IMR-90 (cell line): ENCODE measurements around the gene TIMM17B. TPM values are rescaled to one million over a fixed set of nuclear protein-coding genes. Genes with fewer than 3 reads are reported as not detected.

Experiments used
- ATAC-seq: fragments of 200-7000 bp; cut with Tn5 transposase; 2 replicates; pipeline ENCODE4 v1.9.1; 2020; ENCODE audit warnings: low read depth, mild to moderate bottlenecking, moderate library complexity
- BruUV-seq: library from RNA; stranded (reverse); fragments of 400-500 nt; replicated peaks from 2 replicates; lab custom pipeline; 2021; lab: Mats Ljungman, UMichigan
- CTCF ChIA-PET: fragments of 300-600 bp; formaldehyde crosslinking; extraction: SDS; loops from one replicate; lab custom pipeline; 2021; ENCODE audit warnings: antibody characterized with exemption; lab: Yijun Ruan, JAX
- POLR2A ChIA-PET: fragments of 300-600 bp; sonication (Branson Sonifier 250); formaldehyde crosslinking; loops from one replicate; lab custom pipeline; 2022; ENCODE audit warnings: antibody characterized with exemption; ENCODE audit not compliant: unreplicated experiment; lab: Charles Lee
- DNase-seq: peaks from one replicate; pipeline ENCODE4 v3.0.0; 2013
- H2AFZ ChIP-seq: replicated peaks from 2 replicates; pipeline ENCODE3; 2013; ENCODE audit warnings: low read length, mild to moderate bottlenecking; ENCODE audit not compliant: poor library complexity
- H2AK5ac ChIP-seq: 2 replicates; pipeline ENCODE4 v1.6.1; 2013; ENCODE audit warnings: low read depth, low read length, inconsistent platforms
- H2AK9ac ChIP-seq: replicated peaks from 2 replicates; pipeline ENCODE3; 2013; ENCODE audit warnings: mild to moderate bottlenecking, low read depth, low read length, moderate library complexity; ENCODE audit not compliant: poor library complexity
- H2BK120ac ChIP-seq: 2 replicates; pipeline ENCODE4 v1.6.1; 2013; ENCODE audit warnings: low read depth, low read length, inconsistent platforms
- H2BK15ac ChIP-seq: 3 replicates; pipeline ENCODE4 v1.6.1; 2013; ENCODE audit warnings: low read depth, low read length, inconsistent platforms
- H2BK20ac ChIP-seq: 2 replicates; pipeline ENCODE4 v1.6.1; 2013; ENCODE audit warnings: low read depth, mild to moderate bottlenecking, inconsistent platforms, low read length, moderate library complexity
- H2BK5ac ChIP-seq: 2 replicates; pipeline ENCODE4 v1.6.1; 2013; ENCODE audit warnings: mild to moderate bottlenecking, low read depth, low read length, inconsistent platforms; ENCODE audit not compliant: poor library complexity, severe bottlenecking
- H3K14ac ChIP-seq: replicated peaks from 2 replicates; pipeline ENCODE4 v1.6.1; 2013; ENCODE audit warnings: low read depth, low read length, inconsistent platforms
- H3K18ac ChIP-seq: 2 replicates; pipeline ENCODE4 v1.6.1; 2013; ENCODE audit warnings: low read depth, low read length, control low read depth
- H3K23ac ChIP-seq: 2 replicates; pipeline ENCODE4 v1.6.1; 2013; ENCODE audit warnings: low read depth, low read length, inconsistent platforms
- H3K27ac ChIP-seq: 2 replicates; pipeline ENCODE4 v1.5.1; 2013; ENCODE audit warnings: mild to moderate bottlenecking, control low read depth, low read length; ENCODE audit not compliant: insufficient read depth
- H3K27me3 ChIP-seq: 2 replicates; pipeline ENCODE4 v1.6.1; 2013; ENCODE audit warnings: low read length; ENCODE audit not compliant: control insufficient read depth, insufficient read depth
- H3K36me3 ChIP-seq: 2 replicates; pipeline ENCODE4 v1.6.1; 2013; ENCODE audit warnings: low read length, mixed read lengths; ENCODE audit not compliant: control insufficient read depth, insufficient read depth
- H3K4ac ChIP-seq: 2 replicates; pipeline ENCODE4 v1.6.1; 2013; ENCODE audit warnings: low read depth, low read length, inconsistent platforms
- H3K4me1 ChIP-seq: 2 replicates; pipeline ENCODE4 v1.6.1; 2013; ENCODE audit warnings: low read length, mixed read lengths; ENCODE audit not compliant: control insufficient read depth, insufficient read depth
- H3K4me2 ChIP-seq: 2 replicates; pipeline ENCODE4 v1.6.1; 2013; ENCODE audit warnings: low read depth, mild to moderate bottlenecking, control low read depth, low read length, moderate library complexity
- H3K4me3 ChIP-seq: 2 replicates; pipeline ENCODE4 v1.5.1; 2013; ENCODE audit warnings: low read depth, mild to moderate bottlenecking, control low read depth, low read length, moderate library complexity; ENCODE audit not compliant: insufficient read depth
- H3K56ac ChIP-seq: 2 replicates; pipeline ENCODE4 v1.6.1; 2013; ENCODE audit warnings: low read length, inconsistent platforms; ENCODE audit not compliant: insufficient read depth; ENCODE audit errors: extremely low read depth
- H3K79me1 ChIP-seq, 2 experiments: 2 replicates each; pipeline ENCODE4 v1.6.1; 2013; ENCODE audit warnings: low read length in 2 of 2, inconsistent platforms in 1 of 2, low read depth in 1 of 2
- H3K9ac ChIP-seq: 2 replicates; pipeline ENCODE4 v1.6.1; 2013; ENCODE audit warnings: low read depth, low read length, control low read depth
- H3K9me1 ChIP-seq: 2 replicates; pipeline ENCODE4 v1.6.1; 2013; ENCODE audit warnings: low read length, inconsistent platforms; ENCODE audit not compliant: insufficient read depth
- H3K9me3 ChIP-seq: 2 replicates; pipeline ENCODE4 v1.6.1; 2013; ENCODE audit warnings: low read length; ENCODE audit not compliant: control insufficient read depth, insufficient read depth
- H4K20me1 ChIP-seq: 2 replicates; pipeline ENCODE4 v1.6.1; 2013; ENCODE audit warnings: low read length, inconsistent platforms; ENCODE audit not compliant: insufficient read depth
- H4K5ac ChIP-seq: 2 replicates; pipeline ENCODE4 v1.6.1; 2013; ENCODE audit warnings: mild to moderate bottlenecking, low read depth, low read length, control low read depth
- H4K8ac ChIP-seq, 2 experiments: 2 replicates each; pipeline ENCODE4 v1.6.1; 2013; ENCODE audit warnings: low read depth in 2 of 2, low read length in 2 of 2, control low read depth in 1 of 2, inconsistent platforms in 1 of 2
- H4K91ac ChIP-seq: 2 replicates; pipeline ENCODE4 v1.6.1; 2013; ENCODE audit warnings: low read depth, low read length, inconsistent platforms; ENCODE audit not compliant: insufficient read depth
- BHLHE40 ChIP-seq: fragments of 150-350 bp; IDR thresholded peaks from 2 replicates; pipeline ENCODE4 v1.6.1; 2016; ENCODE audit warnings: mild to moderate bottlenecking, low read depth, low read length
- FOS ChIP-seq: fragments of 150-350 bp; IDR thresholded peaks from 2 replicates; pipeline ENCODE4 v1.6.1; 2016; ENCODE audit warnings: low read depth, low read length
- MAFK ChIP-seq: IDR thresholded peaks from 2 replicates; pipeline ENCODE4 v1.6.1; 2012; ENCODE audit warnings: low read depth, low read length, improper control_type of control experiment
- MXI1 ChIP-seq: IDR thresholded peaks from 2 replicates; pipeline ENCODE4 v1.6.1; 2012; ENCODE audit warnings: low read depth, mild to moderate bottlenecking, low read length, moderate library complexity, borderline replicate concordance
- NFE2L2 ChIP-seq: fragments of 150-350 bp; IDR thresholded peaks from 2 replicates; pipeline ENCODE4 v1.6.1; 2016; ENCODE audit warnings: low read depth, mild to moderate bottlenecking, low read length
- RCOR1 ChIP-seq: IDR thresholded peaks from 2 replicates; pipeline ENCODE4 v1.6.1; 2012; ENCODE audit warnings: mild to moderate bottlenecking, low read length, improper control_type of control experiment; ENCODE audit not compliant: insufficient replicate concordance
- SMC3 ChIP-seq: fragments of 150-350 bp; IDR thresholded peaks from 2 replicates; pipeline ENCODE4 v1.6.1; 2016; ENCODE audit warnings: low read depth, mild to moderate bottlenecking, antibody characterized with exemption, low read length, moderate library complexity
- WGBS, 2 experiments: methylation state at CpG; one replicate each; pipeline versions ENCODE4 v1.1.5 to v1.1.7; 2013; ENCODE audit warnings: missing lambda C conversion rate in 2 of 2; ENCODE audit not compliant: insufficient read length in 1 of 2; ENCODE audit errors: extremely low coverage in 2 of 2; 5-methylcytosine and 5-hydroxymethylcytosine counted together
- dilution Hi-C: fragments of 300-500 bp; cut with HindIII; formaldehyde crosslinking; loops from one replicate; pipeline ENCODE4 v1.14.3; 2018; ENCODE audit warnings: low sequenced_read_pairs; ENCODE audit not compliant: unreplicated experiment
- in situ Hi-C: fragments of 300-500 bp; cut with MboI; formaldehyde crosslinking; loops from 3 replicates; pipeline ENCODE4 v1.14.3; 2019; ENCODE audit warnings: low sequenced_read_pairs, inconsistent platforms, mixed read lengths
- intact Hi-C: fragments of 100-400 bp; cut with micrococcal nuclease; formaldehyde crosslinking; loops from 2 replicates; pipeline ENCODE4 v1.10.0; 2022
- polyA plus RNA-seq, 3 experiments: library from polyadenylated mRNA; depleted of rRNA; stranded (reverse); fragments of >200 nt; gene quantifications; 2 replicates each; pipeline ENCODE4 v1.2.3, GENCODE V29; 2012; ENCODE audit warnings: low replicate concordance in 1 of 3
- total RNA-seq: library from RNA; depleted of rRNA; stranded (reverse); fragments of >200 nt; gene quantifications from 2 replicates; pipeline ENCODE4 v1.2.3, GENCODE V29; 2012

TIMM17B gene
- total and polyA plus RNA-seq, 2 of the 4 experiments (the other 2 are of a cell fraction) = 28.7 to 73.6 TPM

DNA sequence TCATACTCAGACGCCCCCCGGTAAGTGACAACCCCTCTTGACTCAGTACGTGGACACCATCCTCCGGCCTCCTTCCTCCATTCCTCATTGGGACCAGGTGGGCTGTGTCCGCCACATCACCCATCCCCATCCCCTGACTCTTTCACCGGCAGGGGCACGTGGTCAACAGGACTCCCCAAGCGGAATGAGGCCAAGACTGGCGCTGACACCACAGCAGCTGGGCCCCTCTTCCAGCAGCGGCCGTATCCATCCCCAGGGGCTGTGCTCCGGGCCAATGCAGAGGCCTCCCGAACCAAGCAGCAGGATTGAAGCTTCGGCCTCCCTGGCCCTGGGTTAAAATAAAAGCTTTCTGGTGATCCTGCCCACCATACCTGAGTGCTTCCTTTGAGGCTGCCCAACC lies 5.2 kb upstream of the TIMM17B start:
- ATAC-seq = no peak
- dilution Hi-C loops = no loop called here
- H4K8ac ChIP-seq = no peak overlapping the region
- H2BK120ac ChIP-seq = no peak overlapping the region
- H3K36me3 ChIP-seq = peaks cover 19% of the 10 kb centered on the region
- H3K9me3 ChIP-seq = no peaks in the 10 kb centered on the region; the same call in 1 of the 2 replicates
- peaks cover 0 to 14% of the 10 kb centered on the region in 2 experiments; a peak in 2 of 4 replicates for H3K79me1 ChIP-seq
- no TSS peak for BruUV-seq
- ChIA-PET CTCF (no interaction called here), POLR2A (no interaction called here)
- H2BK20ac ChIP-seq = no peak overlapping the region
- no peak overlapping the region for H2AFZ ChIP-seq
- intact Hi-C loops = no loop called here
- in situ Hi-C loops = no loop called here
- no peak overlapping the region for H2AK9ac ChIP-seq
- no peak overlapping the region for H4K91ac ChIP-seq
- H4K5ac ChIP-seq = no peak overlapping the region
- peaks cover 4% of the 10 kb centered on the region for H4K20me1 ChIP-seq
- H2AK5ac ChIP-seq = no peak overlapping the region
- H3K18ac ChIP-seq = no peak overlapping the region
- H2BK15ac ChIP-seq = no peak overlapping the region
- DNase-seq = no peak
- 84% methylated on average over 8 of the region's 14 CpGs; no CpG with 5 or more reads in 1 of the 2 experiments for WGBS, 2 experiments
- no peaks in the 10 kb centered on the region for H3K27me3 ChIP-seq
- H3K14ac ChIP-seq = no peak overlapping the region
- H2BK5ac ChIP-seq = no peak overlapping the region
- no peak overlapping the region for H3K4ac ChIP-seq
- no peak overlapping the region for H3K4me3 ChIP-seq
- H3K9ac ChIP-seq = no peak overlapping the region
- H3K9me1 ChIP-seq = no peaks in the 10 kb centered on the region
- H3K4me2 ChIP-seq = no peak overlapping the region
- H3K27ac ChIP-seq = no peak overlapping the region
- no peak overlapping the region for H3K56ac ChIP-seq
- TF ChIP-seq RCOR1 (no peak), SMC3 (no peak), NFE2L2 (no peak), FOS (no peak), MAFK (no peak), MXI1 (no peak), BHLHE40 (no peak)
- H3K4me1 ChIP-seq = no peaks in the 10 kb centered on the region
- H3K23ac ChIP-seq = no peak overlapping the region
